Fibroblast of pulmonary artery (primary cell): Measurements from ENCODE around the gene BORCS6.

Experiments used
- DNase-seq: peaks from one replicate; pipeline ENCODE4 v3.0.0-alpha.2; 2010; ENCODE audit warnings: low read depth
- H3K4me3 ChIP-seq: replicated peaks from 2 replicates; pipeline ENCODE4 v1.5.1; 2011; ENCODE audit warnings: low read depth, mild to moderate bottlenecking, control low read depth, low read length, moderate library complexity
- CTCF ChIP-seq: IDR thresholded peaks from 2 replicates; pipeline ENCODE4 v1.5.1; 2011; ENCODE audit warnings: mild to moderate bottlenecking, control low read depth, low read length, inconsistent platforms; ENCODE audit errors: missing control alignments

Gene BORCS6

GRCh38 chr17:8209907-8210760 lies 20.2 kb upstream of the BORCS6 start, which contains the start of gene AURKB:
AURKB (minus strand) TSS chr17:8210575; CDS start chr17:8210224, 351 bp downstream.
- peak; percentile 98 for DNase-seq
- TF ChIP-seq CTCF, result no peak
- H3K4me3 ChIP-seq, result peak within 1 kb of the TSS; percentile 75

- DNase-seq, result no peak
Measured at GRCh38 chr17:8206536-8206935, 16.6 kb upstream of the BORCS6 start.

GRCh38 chr17:8204761-8205555 lies 15.0 kb upstream of the BORCS6 start:
- no peak overlapping the region for H3K4me3 ChIP-seq
- TF ChIP-seq CTCF, result no peak
- no peak for DNase-seq

More at GRCh38 chr17:8206536-8206935, 16.6 kb upstream of the BORCS6 start:
- TF ChIP-seq CTCF, result no peak
- H3K4me3 ChIP-seq, result no peak overlapping the region

GRCh38 chr17:8192070-8192815 lies 2.3 kb upstream of the BORCS6 start:
- DNase-seq, result peak; percentile 93
- H3K4me3 ChIP-seq, result peak overlapping the region; percentile 40
- no peak for TF ChIP-seq CTCF

GRCh38 chr17:8190506-8190905 lies 526 bp upstream of the BORCS6 start:
- DNase-seq, result no peak
- peak overlapping the region; percentile 27 for H3K4me3 ChIP-seq
- no peak for TF ChIP-seq CTCF

GRCh38 chr17:8189041-8189710 lies 804 bp downstream of the BORCS6 start:
- no peak for DNase-seq
- TF ChIP-seq CTCF, result no peak

More at GRCh38 chr17:8189041-8189710, 804 bp downstream of the BORCS6 start:
- peak overlapping the region; percentile 79 for H3K4me3 ChIP-seq
